Omental fat pad (tissue), 4 donors: ENCODE measurements around the gene PLOD3. TPM values are rescaled to one million over a fixed set of nuclear protein-coding genes. Genes with fewer than 3 reads are reported as not detected.
"Not testable (repeated sequence)": the region's sequence is repeated elsewhere in the genome, so short reads cannot be mapped to it uniquely, and the experiment has no call there.

ENCODE experiments used
- ATAC-seq: fragments of 150-250 bp; one replicate; pipeline ENCODE4 v1.9.1; 2016; ENCODE audit warnings: mild to moderate bottlenecking, moderate library complexity; ENCODE audit not compliant: low FRiP score
- DNase-seq: peaks from one replicate; pipeline ENCODE4 v3.0.0-alpha.2; 2019; ENCODE audit warnings: low spot score
- CTCF ChIP-seq, 3 donors: fragments of 450-650 bp; IDR thresholded peaks; one replicate each; pipeline ENCODE4 v1.5.1; 2016 to 2017; ENCODE audit warnings: antibody characterized with exemption in 3 of 3, mild to moderate bottlenecking in 3 of 3, moderate library complexity in 2 of 3
- total RNA-seq, 4 donors: library from RNA; depleted of rRNA; stranded (reverse); fragments of >200 nt; gene quantifications; one replicate each; pipeline ENCODE4 v1.1.0, GENCODE V29; 2016

Gene PLOD3
- 10 to 100 TPM; 41.1 to 68.5 (median 51.6) TPM for total RNA-seq

GRCh38 chr7:101217388-101218235 lies at the start of gene PLOD3, which contains the start of gene ZNHIT1:
Gene PLOD3, minus strand, starts transcription at chr7:101217581. Its CDS starts 307 bp downstream, at chr7:101217274.
Gene ZNHIT1, plus strand, starts transcription at chr7:101218165. Its CDS starts 31 bp downstream, at chr7:101218196.
- DNase-seq (peak; percentile 94), ATAC-seq (peak; percentile 85)
- no peak for TF ChIP-seq CTCF (IDR thresholded peaks at IDR 0.05)

DNA sequence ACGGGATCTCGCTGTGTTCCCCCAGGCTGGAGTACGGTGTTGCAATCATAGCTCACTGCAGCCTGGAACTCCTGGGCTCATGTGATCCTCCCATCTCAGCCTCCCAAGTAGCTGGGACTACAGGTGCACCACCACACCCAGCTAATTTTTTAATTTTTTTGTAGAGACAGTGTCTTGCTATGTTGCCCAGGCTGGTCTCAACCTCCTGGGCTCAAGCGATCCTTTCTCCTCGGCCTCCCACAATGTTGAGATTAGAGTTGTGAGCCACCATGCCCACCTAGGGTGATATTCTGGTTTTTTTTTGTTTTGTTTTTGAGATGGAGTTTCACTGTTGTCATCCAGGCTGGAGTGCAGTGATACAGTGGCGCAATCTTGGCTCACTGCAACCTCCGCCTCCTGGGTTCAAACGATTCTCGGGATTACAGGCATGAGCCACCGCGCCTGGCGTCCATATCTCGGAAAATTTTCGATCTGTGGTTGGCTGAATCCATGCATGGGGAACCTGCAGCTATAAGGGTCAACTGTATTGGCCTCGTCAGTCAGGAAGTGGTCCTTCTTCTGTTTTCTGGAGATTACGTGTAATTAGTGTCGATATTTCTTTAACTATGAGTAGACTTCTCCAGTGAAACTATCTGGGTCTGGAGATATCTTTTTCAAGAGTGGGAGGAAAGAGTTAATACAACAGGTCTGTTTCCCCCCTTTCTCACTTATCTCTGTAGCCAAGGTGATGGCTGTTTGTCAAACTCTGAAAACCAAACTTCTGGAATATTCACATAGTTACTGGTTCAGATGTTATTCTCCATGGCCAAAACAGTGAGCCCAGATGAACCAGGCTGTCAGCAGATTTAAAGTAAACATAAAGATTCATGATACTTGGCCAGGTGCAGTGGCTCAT lies 48.5 kb upstream of the PLOD3 start:
- DNase-seq (no peak), ATAC-seq (peak; percentile 45)
- TF ChIP-seq CTCF (IDR thresholded peaks at IDR 0.05), result no peak

- not testable (repeated sequence) for DNase-seq
- peak; percentile 72 for ATAC-seq
Observed at GRCh38 chr7:101264102-101264706, 46.8 kb upstream of the PLOD3 start.

GRCh38 chr7:101258243-101258731 lies 40.9 kb upstream of the PLOD3 start:
- DNase-seq (no peak), ATAC-seq (no peak)

GRCh38 chr7:101255796-101256195 lies 38.4 kb upstream of the PLOD3 start:
- DNase-seq, result no peak
- ATAC-seq, result no peak
- TF ChIP-seq CTCF (IDR thresholded peaks at IDR 0.05), result no peak

More at GRCh38 chr7:101258243-101258731, 40.9 kb upstream of the PLOD3 start:
- TF ChIP-seq CTCF (IDR thresholded peaks at IDR 0.05), result no peak

- DNase-seq, ATAC-seq: not testable (repeated sequence)
Observed at GRCh38 chr7:101253199-101253598, 35.8 kb upstream of the PLOD3 start.

DNA sequence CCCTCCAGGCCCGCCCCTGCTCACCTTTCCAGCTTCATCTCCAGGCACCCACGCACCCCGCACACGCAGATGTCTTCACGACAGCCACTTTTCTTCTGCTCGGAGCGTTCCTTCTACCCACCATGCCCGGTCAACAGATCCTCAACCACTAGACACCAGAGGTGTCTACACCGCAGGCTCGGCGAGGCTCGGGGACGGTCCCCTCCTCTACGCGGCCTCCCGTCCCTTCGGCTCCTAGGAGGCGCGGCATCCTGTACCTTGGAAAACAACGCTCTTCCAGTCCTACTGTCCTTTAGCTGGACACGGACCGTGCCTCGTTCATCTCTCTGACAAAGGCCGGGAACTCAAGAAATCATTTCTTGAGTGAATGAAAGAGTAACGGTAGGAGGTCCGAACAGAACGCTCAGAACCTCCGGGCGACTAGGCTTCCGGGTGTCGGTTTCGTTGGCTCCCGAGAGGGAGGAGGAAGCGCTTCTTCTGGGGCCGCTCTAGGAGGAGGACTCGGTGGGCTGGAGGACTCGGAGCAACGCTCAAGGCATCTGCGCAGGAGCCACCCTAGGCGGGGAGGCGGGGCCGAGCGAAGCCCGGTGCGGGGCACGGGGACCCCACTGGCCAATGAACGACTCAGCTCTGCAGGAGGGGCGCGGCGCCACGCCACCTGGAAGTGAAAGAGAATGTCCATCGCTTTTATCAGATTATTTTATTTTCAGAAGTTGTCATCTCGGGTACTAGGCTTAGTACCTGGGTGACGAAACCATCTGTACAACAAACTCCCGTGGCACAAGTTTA lies 34.7 kb upstream of the PLOD3 start:
- peak; percentile 100 for ATAC-seq
- DNase-seq, result peak; percentile 83
- no peak for TF ChIP-seq CTCF (IDR thresholded peaks at IDR 0.05)
